22Rv1 (cell line): ENCODE results near the gene CSTB.

ENCODE experiments used
- CTCF ChIP-seq: fragments of 450-650 bp; IDR thresholded peaks from 2 replicates; pipeline ENCODE4 v1.5.1; 2017; ENCODE audit warnings: mild to moderate bottlenecking
- ZFX ChIP-seq: fragments of 450-650 bp; IDR thresholded peaks from 2 replicates; pipeline ENCODE4 v1.6.1; 2017; ENCODE audit warnings: antibody characterized with exemption, borderline replicate concordance

GRCh38 chr21:43801006-43801783 lies 25.1 kb upstream of the CSTB start:
- TF ChIP-seq CTCF, result no peak
- TF ChIP-seq ZFX, result no peak
